Germinal center (tissue), 1 donor: ENCODE measurements around the gene ADAMTS2.
"Not testable (repeated sequence)": the region's sequence is repeated elsewhere in the genome, so short reads cannot be mapped to it uniquely, and the experiment has no call there.

ENCODE experiments used
- DNase-seq: peaks from one replicate; pipeline ENCODE4 v3.0.0; 2012; ENCODE audit warnings: mixed read lengths, low spot score

Gene ADAMTS2

DNA sequence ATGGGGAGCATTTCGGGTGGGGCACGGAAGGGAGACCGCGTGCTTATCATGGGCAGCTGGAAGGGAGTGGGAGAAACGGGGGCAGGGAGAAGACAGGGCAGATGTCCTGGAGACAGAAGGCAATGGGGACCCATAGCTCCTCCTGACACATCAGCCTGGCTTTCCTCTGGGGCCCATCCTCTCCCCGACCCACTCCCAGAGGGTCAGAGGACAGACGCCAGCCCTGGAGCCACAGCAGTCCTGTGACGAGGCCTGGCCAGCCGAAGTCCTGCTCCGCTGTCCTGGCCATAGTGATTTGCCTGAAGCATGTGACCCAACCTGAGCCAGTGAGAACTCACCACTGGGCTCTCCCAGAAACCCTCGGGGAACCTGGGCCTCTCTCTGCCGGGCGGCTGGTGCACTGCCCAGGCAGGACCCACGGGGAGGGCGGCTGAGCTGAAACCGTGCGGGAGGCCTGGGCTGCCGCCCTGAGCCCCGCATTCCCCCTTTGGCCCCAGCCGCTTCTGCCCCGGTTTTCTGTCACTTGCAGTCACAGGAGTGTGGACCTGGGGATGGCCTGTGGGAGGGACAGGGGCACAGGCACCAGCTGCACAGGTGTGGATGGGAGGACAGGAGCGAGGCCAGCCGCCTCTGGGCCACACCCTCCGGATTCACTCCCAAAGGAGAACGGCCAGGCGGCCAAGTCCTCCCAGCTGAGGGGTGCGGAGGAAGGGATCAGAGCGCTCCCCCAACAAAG, 19.8 kb downstream of the ADAMTS2 start:
- no peak for DNase-seq

- DNase-seq, result no peak
Measured at GRCh38 chr5:179324760-179325295, 20.4 kb downstream of the ADAMTS2 start.

DNA sequence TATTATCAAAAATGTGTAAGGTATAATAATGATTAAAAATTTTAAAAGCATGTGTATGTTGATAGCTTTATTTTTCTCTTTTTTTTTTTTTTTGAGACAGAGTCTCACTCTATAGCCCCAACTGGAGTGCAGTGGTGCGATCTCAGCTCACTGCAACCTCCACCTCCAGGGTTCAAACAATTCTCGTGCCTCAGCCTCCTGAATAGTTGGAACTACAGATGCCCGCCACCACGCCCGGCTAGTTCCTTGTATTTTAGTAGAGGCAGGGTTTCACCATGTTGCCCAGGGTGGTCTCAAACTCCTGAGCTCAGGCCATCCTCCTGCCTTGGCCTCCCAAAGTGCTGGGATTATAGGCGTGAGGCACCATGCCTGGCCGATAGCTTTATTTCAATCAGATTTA, 20.9 kb downstream of the ADAMTS2 start:
- DNase-seq, result not testable (repeated sequence)

DNA sequence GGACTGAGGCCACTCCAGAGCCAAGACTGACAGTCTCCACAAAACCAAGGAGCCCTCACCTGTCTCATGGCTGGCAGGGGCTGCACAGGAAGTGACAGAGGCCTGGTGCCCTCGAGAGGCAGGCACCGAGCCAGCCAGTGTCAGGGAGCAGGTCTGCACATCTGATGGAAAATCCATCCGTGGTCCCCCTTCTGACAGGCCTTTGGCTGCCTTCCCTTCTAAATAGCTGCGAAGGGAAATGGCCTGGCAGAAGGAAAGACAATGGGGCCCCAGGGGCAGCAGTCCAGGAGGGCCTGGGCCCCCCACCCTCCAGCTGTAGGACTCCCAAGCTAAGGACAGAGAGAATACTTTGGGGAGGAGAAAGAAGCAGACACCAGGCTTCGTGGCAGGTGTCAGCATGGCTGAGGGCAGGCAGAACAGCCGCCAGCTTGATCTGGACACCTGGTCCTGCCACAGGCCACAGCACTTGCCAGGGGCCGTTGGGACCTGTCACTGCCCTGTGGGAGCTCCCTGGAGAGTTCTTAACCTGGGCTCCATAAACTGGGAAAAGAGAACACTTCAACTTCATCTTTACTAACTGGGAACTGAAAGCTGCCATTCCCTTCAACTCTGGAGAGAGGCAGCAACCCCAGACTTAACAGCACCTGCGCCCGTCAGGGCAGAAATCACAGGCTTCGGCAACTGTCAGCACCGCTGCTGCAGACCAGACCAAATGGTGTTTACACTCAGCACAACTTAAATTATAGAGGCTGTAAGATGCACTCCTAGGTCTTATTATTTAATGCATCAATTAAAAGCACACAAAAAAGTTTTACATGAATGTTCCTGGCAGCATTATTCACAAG, 22.0 kb downstream of the ADAMTS2 start:
- no peak for DNase-seq

DNA sequence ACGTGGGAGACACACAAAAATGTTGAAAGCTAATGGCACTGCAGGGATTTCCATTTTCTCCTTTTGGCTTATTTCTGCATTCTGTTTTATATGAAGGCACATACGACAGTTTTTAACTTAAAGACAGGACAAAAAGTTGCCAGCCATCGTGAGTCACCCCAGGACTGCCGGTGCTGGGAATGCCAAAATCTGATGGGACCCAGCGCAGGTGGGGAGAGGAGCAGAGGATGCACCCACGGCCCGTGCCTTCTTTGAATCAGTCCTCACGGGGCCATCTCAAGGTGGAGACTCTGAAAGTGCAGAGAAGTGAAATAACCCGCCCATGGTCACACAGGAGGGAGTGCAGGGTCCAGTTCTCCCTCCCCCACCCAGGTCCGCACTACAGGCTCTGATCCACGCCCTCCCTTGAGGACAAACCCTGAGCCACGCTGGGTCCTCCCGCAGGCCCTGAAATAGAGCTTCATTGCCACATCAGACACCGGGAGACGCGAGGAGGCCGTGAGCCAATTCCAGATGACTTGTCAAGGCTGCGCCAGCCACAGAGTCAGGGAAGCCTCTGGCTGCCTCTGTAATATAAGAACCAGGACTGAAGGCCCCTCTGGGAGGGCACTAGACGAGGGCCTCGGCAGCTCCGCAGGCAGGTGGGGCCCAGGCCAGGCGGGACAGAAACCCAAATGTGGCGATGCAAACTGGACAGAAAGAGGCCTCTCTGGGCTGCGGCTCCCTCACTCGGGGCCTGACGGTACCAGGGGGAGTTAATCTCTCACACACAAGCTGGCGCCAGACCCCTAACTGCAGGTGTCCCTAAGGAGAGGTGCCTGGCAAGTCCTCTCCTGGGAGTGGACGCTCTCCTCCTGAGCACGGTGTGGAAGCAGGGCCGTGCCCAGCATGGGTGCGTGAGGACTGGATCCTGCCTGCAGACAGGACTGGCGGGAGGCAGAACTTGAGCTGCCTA, 22.9 kb downstream of the ADAMTS2 start:
- no peak for DNase-seq

DNA sequence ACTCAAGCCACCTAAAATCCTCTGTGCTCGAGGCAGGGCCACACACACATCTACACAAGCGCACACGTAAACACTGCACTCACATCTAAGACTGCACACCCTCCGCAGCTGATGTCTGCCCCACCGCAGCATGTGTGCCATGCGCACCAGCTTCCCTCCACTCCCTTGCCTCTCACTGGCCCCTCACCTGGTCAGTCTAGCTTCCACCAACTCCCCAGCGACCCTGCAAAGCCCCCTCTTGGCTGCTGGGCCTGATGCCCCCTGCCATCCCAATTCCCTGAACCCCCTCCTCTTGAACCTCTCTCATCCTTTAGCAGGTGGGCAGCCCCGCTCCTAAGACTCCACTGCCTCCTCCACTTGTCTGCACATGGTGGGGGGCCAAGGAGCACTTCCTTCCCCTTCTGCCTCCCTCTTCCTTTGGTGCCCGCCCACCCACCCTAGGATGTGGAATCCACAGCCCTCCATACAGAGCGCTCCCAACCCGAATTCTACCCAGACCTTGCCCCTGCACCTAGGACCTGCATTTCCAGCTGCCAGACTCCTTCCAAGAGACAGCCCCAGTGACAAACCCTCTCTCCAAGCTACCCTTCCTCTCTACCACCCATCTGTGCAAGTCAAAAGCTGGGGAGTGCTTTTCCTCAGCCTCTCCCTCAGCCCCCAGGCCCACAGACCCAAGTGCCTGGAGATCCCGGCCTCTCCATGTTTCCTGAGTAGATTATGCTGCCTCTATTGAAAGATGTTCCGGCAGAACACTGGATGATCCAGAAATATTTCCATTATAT, 23.9 kb downstream of the ADAMTS2 start:
- no peak for DNase-seq

DNA sequence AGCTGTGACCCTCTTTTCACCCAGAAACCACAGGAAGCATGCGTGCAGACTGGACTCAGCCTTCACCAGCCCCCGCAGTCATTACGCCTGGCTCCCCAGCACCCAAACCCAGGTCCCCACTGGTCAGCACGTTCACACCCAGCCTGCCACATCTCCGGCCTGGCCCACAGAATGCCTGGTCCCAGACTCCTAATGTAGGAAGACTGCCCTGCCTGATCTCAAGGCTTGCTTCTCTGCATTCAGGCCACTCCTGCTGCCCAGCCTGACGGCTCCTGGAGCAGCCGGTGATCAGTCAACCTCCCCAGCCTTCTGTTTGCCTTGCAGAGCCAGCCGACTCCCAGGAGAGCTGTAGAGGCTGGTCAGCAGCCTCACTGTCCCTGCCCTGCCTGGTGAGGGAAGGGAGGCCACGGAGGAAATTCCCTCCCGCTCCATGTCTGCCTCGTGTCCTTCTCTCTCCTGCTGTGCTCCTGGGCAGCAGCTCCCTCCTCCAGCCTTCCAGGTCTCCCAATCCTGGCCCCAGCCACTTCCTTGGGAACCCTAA, 25.4 kb downstream of the ADAMTS2 start:
- DNase-seq, result no peak

GRCh38 chr5:179319123-179319522, 26.1 kb downstream of the ADAMTS2 start:
- no peak for DNase-seq

DNA sequence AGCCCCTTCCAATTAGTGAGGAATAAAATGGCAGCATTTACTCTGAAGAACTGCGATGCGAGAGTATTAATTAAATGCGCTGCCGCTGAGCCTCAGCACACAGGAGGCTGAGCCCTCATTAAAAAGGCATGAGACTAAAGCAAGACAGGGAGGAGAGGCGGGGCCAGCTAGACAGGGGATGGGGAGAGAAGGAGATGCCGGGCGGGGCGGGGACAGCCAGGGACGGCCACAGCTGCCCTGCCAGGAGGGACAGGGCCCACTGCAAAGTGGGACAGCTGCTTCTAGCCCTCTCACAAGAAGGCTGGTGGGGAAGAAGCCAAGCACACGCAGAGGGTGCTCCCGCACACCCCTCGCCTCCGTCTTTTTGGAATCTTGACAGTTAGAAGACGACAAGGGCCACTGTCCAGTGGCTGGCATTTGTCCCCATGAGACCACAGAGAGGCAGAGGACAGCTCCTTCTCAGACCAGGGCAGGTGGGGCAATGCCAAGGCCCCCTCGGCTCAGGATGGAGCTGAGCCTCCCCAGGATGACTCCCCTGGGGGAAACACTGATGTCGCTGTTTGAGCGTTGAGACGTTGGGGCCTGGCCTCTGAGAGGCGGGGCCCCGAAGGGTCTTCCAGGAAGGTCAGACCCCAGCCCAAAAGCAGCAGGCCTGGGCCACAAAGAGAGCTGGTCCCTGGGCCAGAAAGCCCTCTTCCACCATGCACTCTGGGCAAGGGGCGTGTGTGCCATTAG, 26.9 kb downstream of the ADAMTS2 start:
- DNase-seq, result no peak

- DNase-seq, result no peak
Measured at GRCh38 chr5:179317411-179318220, 27.6 kb downstream of the ADAMTS2 start.

- DNase-seq, result no peak
Measured at GRCh38 chr5:179316982-179317381, 28.3 kb downstream of the ADAMTS2 start.

GRCh38 chr5:179316111-179316551, 29.1 kb downstream of the ADAMTS2 start:
- DNase-seq, result no peak

- DNase-seq, result no peak
Measured at GRCh38 chr5:179315356-179315890, 29.8 kb downstream of the ADAMTS2 start.

- DNase-seq, result no peak
Measured at GRCh38 chr5:179314606-179315355, 30.5 kb downstream of the ADAMTS2 start.

DNA sequence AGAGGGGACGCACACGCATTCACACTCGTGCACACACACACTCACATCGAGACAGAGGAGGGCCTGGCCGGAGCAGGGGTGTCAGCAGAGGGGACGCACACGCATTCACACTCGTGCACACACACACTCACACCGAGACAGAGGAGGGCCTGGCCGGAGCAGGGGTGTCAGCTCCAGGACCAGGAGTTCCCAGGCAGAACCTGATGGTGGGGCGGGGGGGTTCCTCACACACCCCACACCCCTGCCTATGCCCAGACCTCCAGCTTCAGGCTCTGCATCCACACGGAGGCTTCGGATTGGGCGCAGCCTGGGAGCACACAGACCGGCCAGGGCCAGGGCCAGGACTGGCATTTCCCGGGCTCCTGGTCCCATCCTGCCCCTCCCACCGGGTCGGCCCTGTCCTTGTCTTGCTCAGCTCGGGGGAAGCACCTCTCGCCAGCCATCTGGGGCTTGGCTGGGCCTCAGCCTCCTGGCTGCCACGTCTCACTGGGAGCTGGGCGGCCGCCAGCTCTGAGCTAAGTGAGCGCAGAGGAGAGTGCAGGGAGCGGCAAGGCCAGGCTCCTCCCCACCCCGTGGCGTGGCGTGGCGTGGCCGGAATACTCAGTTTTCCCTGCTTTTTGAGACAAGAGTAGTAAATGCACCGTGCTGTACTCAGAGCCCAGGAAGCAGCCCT, 31.3 kb downstream of the ADAMTS2 start:
- DNase-seq, result no peak

GRCh38 chr5:179312557-179313235, 32.6 kb downstream of the ADAMTS2 start:
- DNase-seq, result no peak

GRCh38 chr5:179311581-179311980, 33.7 kb downstream of the ADAMTS2 start:
- DNase-seq, result no peak
